Mucosa of stomach (tissue), 1 donor: Measurements from ENCODE around the gene BOLA3.
"Not testable (repeated sequence)": the region's sequence is repeated elsewhere in the genome, so short reads cannot be mapped to it uniquely, and the experiment has no call there.

Experiments
- H3K27me3 ChIP-seq: one replicate; pipeline ENCODE4 v1.7.0; 2013; ENCODE audit warnings: mild to moderate bottlenecking, low read length; ENCODE audit not compliant: control insufficient read depth, insufficient read depth
- H3K36me3 ChIP-seq: one replicate; pipeline ENCODE4 v1.7.0; 2013; ENCODE audit warnings: low read length; ENCODE audit not compliant: control insufficient read depth, insufficient read depth
- H3K4me1 ChIP-seq: one replicate; pipeline ENCODE4 v1.7.0; 2013; ENCODE audit warnings: mild to moderate bottlenecking, low read length; ENCODE audit not compliant: control insufficient read depth, insufficient read depth
- H3K4me3 ChIP-seq: one replicate; pipeline ENCODE4 v1.7.0; 2013; ENCODE audit warnings: low read length
- H3K9ac ChIP-seq: one replicate; pipeline ENCODE4 v1.7.0; 2013; ENCODE audit warnings: mild to moderate bottlenecking, low read length, moderate library complexity
- H3K9me3 ChIP-seq: one replicate; pipeline ENCODE4 v1.7.0; 2013; ENCODE audit warnings: mild to moderate bottlenecking, low read length, moderate library complexity; ENCODE audit not compliant: control insufficient read depth
- donor health status: Pancreatic carcinoma.

The BOLA3 gene

GRCh38 chr2:74146929-74147726 lies 584 bp downstream of the BOLA3 start:
- H3K4me3 ChIP-seq: peak overlapping the region; percentile 16

GRCh38 chr2:74142340-74142739 lies 5.4 kb downstream of the BOLA3 start:
- Histone ChIP-seq H3K36me3 (no peaks in the 10 kb centered on the region), H3K4me3 (no peak overlapping the region), H3K9ac (no peak overlapping the region), H3K27me3 (no peaks in the 10 kb centered on the region), H3K4me1 (peaks cover 12% of the 10 kb centered on the region), H3K9me3 (no peaks in the 10 kb centered on the region)

More at GRCh38 chr2:74146929-74147726, 584 bp downstream of the BOLA3 start:
- Histone ChIP-seq H3K9ac (peak overlapping the region; percentile 67), H3K27me3 (no peaks in the 10 kb centered on the region), H3K4me1 (peaks cover 20% of the 10 kb centered on the region), H3K9me3 (no peaks in the 10 kb centered on the region), H3K36me3 (no peaks in the 10 kb centered on the region)

- no peaks in the 10 kb centered on the region for H3K36me3 ChIP-seq
- no peak overlapping the region for H3K9ac ChIP-seq
- H3K4me1 ChIP-seq: no peaks in the 10 kb centered on the region
- no peaks in the 10 kb centered on the region for H3K9me3 ChIP-seq
- no peaks in the 10 kb centered on the region for H3K27me3 ChIP-seq
- H3K4me3 ChIP-seq: no peak overlapping the region
These were observed 8.9 kb downstream of the BOLA3 start for GRCh38 chr2:74138600-74139323.

- no peaks in the 10 kb centered on the region for H3K4me1 ChIP-seq
- no peak overlapping the region for H3K9ac ChIP-seq
- no peak overlapping the region for H3K4me3 ChIP-seq
- no peaks in the 10 kb centered on the region for H3K9me3 ChIP-seq
- no peaks in the 10 kb centered on the region for H3K27me3 ChIP-seq
- no peaks in the 10 kb centered on the region for H3K36me3 ChIP-seq
These were observed 9.8 kb downstream of the BOLA3 start for GRCh38 chr2:74137651-74138599.

GRCh38 chr2:74131901-74132300 lies 15.8 kb downstream of the BOLA3 start:
- Histone ChIP-seq H3K36me3 (no peaks in the 10 kb centered on the region), H3K4me1 (no peaks in the 10 kb centered on the region), H3K4me3 (no peak overlapping the region), H3K9me3 (no peaks in the 10 kb centered on the region), H3K27me3 (peaks cover 23% of the 10 kb centered on the region), H3K9ac (no peak overlapping the region)

GRCh38 chr2:74130211-74130995 lies 17.3 kb downstream of the BOLA3 start:
- Histone ChIP-seq H3K27me3 (peaks cover 23% of the 10 kb centered on the region), H3K9ac (no peak overlapping the region), H3K36me3 (no peaks in the 10 kb centered on the region), H3K9me3 (no peaks in the 10 kb centered on the region), H3K4me1 (no peaks in the 10 kb centered on the region), H3K4me3 (no peak overlapping the region)

GRCh38 chr2:74128206-74128605 lies 19.5 kb downstream of the BOLA3 start:
- no peaks in the 10 kb centered on the region for H3K36me3 ChIP-seq
- H3K27me3 ChIP-seq: peaks cover 23% of the 10 kb centered on the region
- H3K9ac ChIP-seq: no peak overlapping the region
- H3K4me1 ChIP-seq: no peaks in the 10 kb centered on the region
- no peak overlapping the region for H3K4me3 ChIP-seq
- no peaks in the 10 kb centered on the region for H3K9me3 ChIP-seq

- not testable (repeated sequence) for H3K4me3 ChIP-seq, H3K9me3 ChIP-seq, H3K36me3 ChIP-seq, H3K27me3 ChIP-seq, H3K9ac ChIP-seq, H3K4me1 ChIP-seq
These were observed 23.8 kb downstream of the BOLA3 start for GRCh38 chr2:74123955-74124354.

GRCh38 chr2:74121846-74122245 lies 25.9 kb downstream of the BOLA3 start:
- H3K4me1 ChIP-seq, H3K9ac ChIP-seq, H3K9me3 ChIP-seq, H3K4me3 ChIP-seq, H3K36me3 ChIP-seq, H3K27me3 ChIP-seq: not testable (repeated sequence)

- Histone ChIP-seq H3K27me3 (no peaks in the 10 kb centered on the region), H3K9me3 (no peaks in the 10 kb centered on the region), H3K36me3 (no peaks in the 10 kb centered on the region), H3K9ac (peak overlapping the region; percentile 67), H3K4me3 (peak overlapping the region; percentile 69), H3K4me1 (no peaks in the 10 kb centered on the region)
These were observed 27.5 kb downstream of the BOLA3 start for GRCh38 chr2:74119912-74120825.
